T-cell (primary cell): ENCODE results near the gene ARF1. TPM values are rescaled to one million over a fixed set of nuclear protein-coding genes. Genes with fewer than 3 reads are reported as not detected.

Experiments
- ATAC-seq, 4 experiments: fragments of 200-7000 bp in 3 of 4; fragments of 150-1000 bp in 1 of 4; cut with Tn5 transposase; replicated peaks in 1 of 4; 1 replicate in 3 of 4; 2 replicates in 1 of 4; pipeline ENCODE4 v1.10.0; 2021; ENCODE audit warnings: moderate library complexity in 3 of 4, mild to moderate bottlenecking in 2 of 4, moderate number of reproducible peaks in 1 of 4
- CTCF ChIA-PET, 2 donors: fragments of 300-600 bp; sonication (Branson Sonifier 250); formaldehyde crosslinking; loops; one replicate each; lab custom pipeline; 2022; ENCODE audit warnings: antibody characterized with exemption in 2 of 2; lab: Charles Lee
- POLR2A ChIA-PET, 2 donors: fragments of 300-600 bp; sonication (Branson Sonifier 250); formaldehyde crosslinking; loops; one replicate each; lab custom pipeline; 2022; ENCODE audit warnings: antibody characterized with exemption in 2 of 2; lab: Charles Lee
- DNase-seq, 35 experiments: peaks; one replicate each; pipeline versions ENCODE4 v3.0.0 to v3.0.0-alpha.2; 2013 to 2023
- H3K27ac ChIP-seq: one replicate; pipeline ENCODE4 v1.5.1; 2013; ENCODE audit warnings: low read length
- H3K27me3 ChIP-seq, 2 experiments: replicated peaks in 1 of 2; 1 replicate in 1 of 2; 2 replicates in 1 of 2; pipeline versions ENCODE4 v1.6.1 to v1.7.0; 2013; ENCODE audit warnings: low read length in 1 of 2, mixed read lengths in 1 of 2; ENCODE audit not compliant: control insufficient read depth in 2 of 2, insufficient read depth in 2 of 2; ENCODE audit errors: extremely low read depth in 1 of 2
- H3K36me3 ChIP-seq, 2 donors: 1 replicate in 1 of 2; 2 replicates in 1 of 2; pipeline versions ENCODE4 v1.6.1 to v1.7.0; 2013; ENCODE audit warnings: low read length in 1 of 2; ENCODE audit not compliant: control insufficient read depth in 2 of 2, insufficient read depth in 1 of 2; ENCODE audit errors: extremely low read depth in 1 of 2
- H3K4me1 ChIP-seq, 2 experiments: 1 replicate in 1 of 2; 2 replicates in 1 of 2; pipeline versions ENCODE4 v1.6.1 to v1.7.0; 2013; ENCODE audit warnings: low read length in 2 of 2, mixed read lengths in 1 of 2; ENCODE audit not compliant: insufficient read depth in 2 of 2, control insufficient read depth in 1 of 2; ENCODE audit errors: extremely low read depth in 1 of 2
- H3K4me3 ChIP-seq, 2 donors: 1 replicate in 1 of 2; 2 replicates in 1 of 2; pipeline versions ENCODE4 v1.5.1 to v1.7.0; 2013; ENCODE audit warnings: mild to moderate bottlenecking in 2 of 2, low read length in 1 of 2, moderate library complexity in 1 of 2; ENCODE audit not compliant: control insufficient read depth in 1 of 2; ENCODE audit errors: extremely low read depth in 1 of 2
- H3K9me3 ChIP-seq: 2 replicates; pipeline ENCODE4 v1.7.0; 2013
- H3K27ac Mint-ChIP-seq, 2 donors: one replicate each; pipeline ENCODE4 v1.8.0; 2020 to 2021; ENCODE audit warnings: mild to moderate bottlenecking in 2 of 2, mixed read lengths in 2 of 2
- H3K27me3 Mint-ChIP-seq, 2 donors: one replicate each; pipeline ENCODE4 v1.8.0; 2021 to 2022; ENCODE audit warnings: mixed read lengths in 2 of 2
- H3K36me3 Mint-ChIP-seq: one replicate; pipeline ENCODE4 v1.8.0; 2021; ENCODE audit warnings: mixed read lengths
- H3K4me1 Mint-ChIP-seq, 3 donors: one replicate each; pipeline ENCODE4 v1.8.0; 2020 to 2022; ENCODE audit warnings: mixed read lengths in 3 of 3, mild to moderate bottlenecking in 1 of 3
- H3K4me3 Mint-ChIP-seq, 3 donors: one replicate each; pipeline ENCODE4 v1.8.0; 2020 to 2022; ENCODE audit warnings: mild to moderate bottlenecking in 3 of 3, mixed read lengths in 3 of 3, moderate library complexity in 3 of 3
- H3K9me3 Mint-ChIP-seq, 3 donors: one replicate each; pipeline ENCODE4 v1.8.0; 2020 to 2022; ENCODE audit warnings: mixed read lengths in 3 of 3
- WGBS: methylation state at CpG from one replicate; pipeline ENCODE4 v1.1.5; 2013; ENCODE audit warnings: missing lambda C conversion rate; ENCODE audit not compliant: insufficient coverage; 5-methylcytosine and 5-hydroxymethylcytosine counted together
- total RNA-seq, 35 experiments: library from RNA in 6 of 35; stranded (reverse) in 6 of 35; fragments of 120-200 nt in 1 of 35; gene quantifications; one replicate each; pipeline versions ENCODE4 v1.2.1 to v1.2.4 and lab custom pipeline; 2013 to 2026

Gene ARF1
- total RNA-seq, 5 donors from 2014 or later (not counting 1 experiment from before 2014, with no cell fraction given) = 232 to 309 (median 258) TPM

DNA sequence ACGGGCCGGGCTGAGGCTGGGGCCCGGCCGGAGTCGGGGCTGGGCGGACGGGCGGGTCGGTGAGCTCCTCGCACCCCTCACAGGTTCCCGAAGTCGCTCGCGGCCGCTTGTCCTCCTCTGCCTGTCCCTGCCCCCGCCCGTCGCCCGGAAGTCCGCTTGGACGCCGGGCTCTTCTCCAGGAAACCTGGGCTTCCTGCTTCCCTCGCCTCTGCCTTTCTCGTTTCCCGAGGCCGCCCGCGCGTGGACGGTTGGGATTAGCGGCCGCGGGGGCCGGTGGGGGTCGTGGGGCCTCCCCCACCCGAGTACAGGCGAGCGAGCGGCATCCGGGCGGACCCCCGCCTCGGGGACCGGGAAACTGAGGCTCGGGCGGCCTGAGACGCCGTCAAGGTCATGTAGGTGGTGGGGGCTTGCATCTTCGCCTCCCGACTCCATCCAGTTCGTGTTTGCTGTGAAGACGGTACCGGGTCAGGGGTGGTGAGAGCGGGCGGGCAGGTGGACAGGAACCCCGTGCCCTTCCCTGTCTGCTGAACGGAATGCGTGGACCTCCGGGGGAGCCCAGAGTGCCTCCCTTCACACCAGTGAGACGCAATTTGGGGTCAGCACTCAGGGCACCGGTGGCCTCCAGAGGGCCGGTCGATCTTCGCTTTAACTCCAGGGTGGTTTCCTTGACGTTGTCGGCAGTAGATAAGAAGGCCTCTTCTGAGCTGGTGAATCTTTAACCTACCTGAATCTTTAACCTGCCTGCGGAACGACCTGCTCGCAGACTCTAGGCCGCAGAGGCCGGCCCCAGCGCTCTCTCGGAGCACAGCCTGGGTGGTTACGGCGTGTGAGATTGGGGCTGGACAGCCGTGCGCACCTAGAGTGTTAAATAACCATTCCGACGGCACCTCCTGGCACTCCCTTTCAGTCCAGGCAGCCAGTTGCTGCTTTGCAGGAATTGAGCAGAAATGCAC lies 686 bp downstream of the ARF1 start:
- Histone ChIP-seq H3K4me1 (peaks cover 38 to 77% of the 10 kb centered on the region in 2 experiments), H3K27ac (peak overlapping the region; percentile 87), H3K36me3 (peaks cover 2 to 4% of the 10 kb centered on the region in 2 donors), H3K4me3 (peak overlapping the region; percentile 88 to 95), H3K27me3 (no peaks in the 10 kb centered on the region), H3K9me3 (no peaks in the 10 kb centered on the region)
- Mint-ChIP-seq H3K4me1 (peaks cover 57 to 67% (median 58%) of the 10 kb centered on the region in 3 donors), H3K9me3 (no peaks in the 10 kb centered on the region), H3K4me3 (peak overlapping the region; percentile 93 to 94 (median 94)), H3K27ac (peak overlapping the region; percentile 91), H3K27me3 (no peaks in the 10 kb centered on the region), H3K36me3 (peaks cover 21% of the 10 kb centered on the region)
- peak in 5 of 35 experiments; percentile 21 to 56 (median 32) for DNase-seq
- WGBS = under 1% methylated on average over 52 of the region's 79 CpGs
- peak; percentile 20 to 32 (median 27) for ATAC-seq
- ChIA-PET POLR2A (interaction anchor here in 1 of 2 donors (1.0 to 2.2 kb wide), 3 partner anchors 9 to 83 kb away, joined by 4 to 6 read pairs (median 5); partner anchors contain the start of gene IBA57), CTCF (interaction anchor here in 1 of 2 donors (1.0 to 1.2 kb wide), 2 partner anchors 27 to 403 kb away, joined by 4 read pairs; partner anchors contain the start of genes MRPL55 and RNF187)

DNA sequence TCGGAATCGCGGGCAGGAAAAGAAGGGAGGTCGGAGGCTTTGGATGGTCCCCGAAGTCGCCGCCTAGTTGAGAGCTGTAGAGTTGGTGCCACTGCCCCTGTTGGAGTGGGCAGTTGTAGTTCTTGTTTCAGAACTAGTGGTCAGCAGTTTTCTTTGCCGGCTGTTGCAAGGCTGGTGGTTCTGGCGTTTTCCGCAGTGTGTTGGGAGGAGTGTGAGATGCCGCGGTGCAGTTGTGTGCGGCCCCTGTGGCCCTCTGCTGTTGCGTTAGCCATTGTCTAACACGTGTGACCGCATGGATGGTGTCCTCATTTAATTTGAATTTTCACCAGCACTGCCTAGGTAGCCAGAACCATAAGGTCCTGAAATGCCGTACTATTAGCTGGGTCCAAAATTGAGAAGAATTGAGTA lies 1.4 kb downstream of the ARF1 start:
- Mint-ChIP-seq H3K36me3 (peaks cover 21% of the 10 kb centered on the region), H3K9me3 (no peaks in the 10 kb centered on the region), H3K27ac (peak overlapping the region; percentile 91), H3K4me1 (peaks cover 60 to 72% (median 65%) of the 10 kb centered on the region in 3 donors), H3K4me3 (peak overlapping the region; percentile 93 to 94 (median 94)), H3K27me3 (no peaks in the 10 kb centered on the region)
- H3K27me3 ChIP-seq = no peaks in the 10 kb centered on the region
- H3K36me3 ChIP-seq = peaks cover 2 to 9% of the 10 kb centered on the region in 2 donors
- H3K4me3 ChIP-seq = peak overlapping the region; percentile 88 to 95
- 12% methylated on average over 17 of the region's 17 CpGs for WGBS
- H3K9me3 ChIP-seq = no peaks in the 10 kb centered on the region
- ATAC-seq (no peak), DNase-seq (no peak)
- H3K4me1 ChIP-seq = peaks cover 43 to 84% of the 10 kb centered on the region in 2 experiments
- peak overlapping the region; percentile 87 for H3K27ac ChIP-seq
- ChIA-PET CTCF (no interaction called here), POLR2A (interaction anchor here in 1 of 2 donors (0.6 to 2.2 kb wide), 3 partner anchors 15 to 1383 kb away, joined by 3 to 5 read pairs (median 4); no protein-coding TSS in a partner anchor)

DNA sequence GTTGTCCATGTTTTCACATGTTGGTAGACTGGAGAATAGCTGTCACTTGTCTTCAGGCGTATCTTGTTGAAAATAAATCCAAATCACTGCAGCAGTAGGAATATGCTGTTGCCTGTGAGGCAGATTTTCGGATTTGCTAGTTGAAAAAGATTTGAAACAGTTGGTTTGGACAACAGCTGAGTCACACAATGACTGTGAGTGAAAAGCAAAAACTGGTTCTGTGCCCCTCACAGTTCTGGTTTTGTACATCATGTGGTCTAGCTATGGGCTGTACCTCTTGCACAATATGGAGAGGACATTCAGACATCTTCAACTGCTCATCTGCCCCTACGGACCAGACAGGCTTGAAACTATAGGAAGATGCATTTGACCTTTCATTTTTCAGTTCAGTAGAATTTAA lies 1.8 kb downstream of the ARF1 start:
- DNase-seq (no peak), ATAC-seq (no peak)
- WGBS = 20% methylated on average over 1 of the region's 3 CpGs
- CTCF ChIA-PET = no interaction called here
- Mint-ChIP-seq H3K4me3 (peak overlapping the region; percentile 93 to 94 (median 94)), H3K27ac (peak overlapping the region; percentile 91), H3K9me3 (no peaks in the 10 kb centered on the region), H3K27me3 (no peaks in the 10 kb centered on the region), H3K4me1 (peaks cover 64 to 74% (median 69%) of the 10 kb centered on the region in 3 donors), H3K36me3 (peaks cover 21% of the 10 kb centered on the region)
- Histone ChIP-seq H3K36me3 (peaks cover 2 to 10% of the 10 kb centered on the region in 2 donors), H3K4me3 (peak overlapping the region; percentile 88 to 95), H3K27ac (peak overlapping the region; percentile 87), H3K4me1 (peaks cover 46 to 87% of the 10 kb centered on the region in 2 experiments), H3K9me3 (no peaks in the 10 kb centered on the region), H3K27me3 (no peaks in the 10 kb centered on the region)
- POLR2A ChIA-PET = interaction anchor here in 1 of 2 donors (0.6 to 2.2 kb wide), 3 partner anchors 15 to 1383 kb away, joined by 3 to 5 read pairs (median 4); no protein-coding TSS in a partner anchor

DNA sequence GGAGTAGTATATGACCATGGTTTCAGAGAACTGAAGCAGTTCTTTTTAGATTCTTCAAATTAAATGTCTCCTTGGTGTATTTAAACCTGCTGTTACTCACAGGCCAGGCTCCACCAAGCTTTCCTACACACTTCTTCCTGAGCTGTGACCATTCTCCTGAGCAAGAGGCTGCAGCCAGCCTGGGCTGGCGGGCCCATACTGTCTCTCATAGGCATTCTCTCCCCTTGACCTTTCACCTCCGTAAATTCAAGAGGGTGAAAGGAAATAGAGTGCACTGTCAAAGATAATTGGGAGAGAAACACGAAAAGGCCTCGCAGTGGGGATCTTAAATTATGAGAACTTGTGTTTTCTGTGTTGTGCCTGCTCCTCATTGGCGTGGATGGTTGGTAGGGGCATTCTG lies 2.3 kb downstream of the ARF1 start:
- Mint-ChIP-seq H3K36me3 (peaks cover 21% of the 10 kb centered on the region), H3K27ac (peak overlapping the region; percentile 91), H3K9me3 (no peaks in the 10 kb centered on the region), H3K4me1 (peaks cover 68 to 76% (median 74%) of the 10 kb centered on the region in 3 donors), H3K27me3 (no peaks in the 10 kb centered on the region), H3K4me3 (peak overlapping the region; percentile 93 to 94 (median 94))
- ChIA-PET CTCF (no interaction called here), POLR2A (interaction anchor here in 1 of 2 donors (2.2 kb wide), 1 partner anchor 14 kb away, joined by 5 read pairs; no protein-coding TSS in a partner anchor)
- H3K4me3 ChIP-seq = peak overlapping the region in 1 of 2 donors; percentile 17
- ATAC-seq (no peak), DNase-seq (no peak)
- peaks cover 49 to 87% of the 10 kb centered on the region in 2 experiments for H3K4me1 ChIP-seq
- peak overlapping the region; percentile 45 for H3K27ac ChIP-seq
- WGBS = 30% methylated on average over 2 of the region's 5 CpGs
- H3K9me3 ChIP-seq = no peaks in the 10 kb centered on the region
- H3K36me3 ChIP-seq = peaks cover 2 to 10% of the 10 kb centered on the region in 2 donors
- no peaks in the 10 kb centered on the region for H3K27me3 ChIP-seq

DNA sequence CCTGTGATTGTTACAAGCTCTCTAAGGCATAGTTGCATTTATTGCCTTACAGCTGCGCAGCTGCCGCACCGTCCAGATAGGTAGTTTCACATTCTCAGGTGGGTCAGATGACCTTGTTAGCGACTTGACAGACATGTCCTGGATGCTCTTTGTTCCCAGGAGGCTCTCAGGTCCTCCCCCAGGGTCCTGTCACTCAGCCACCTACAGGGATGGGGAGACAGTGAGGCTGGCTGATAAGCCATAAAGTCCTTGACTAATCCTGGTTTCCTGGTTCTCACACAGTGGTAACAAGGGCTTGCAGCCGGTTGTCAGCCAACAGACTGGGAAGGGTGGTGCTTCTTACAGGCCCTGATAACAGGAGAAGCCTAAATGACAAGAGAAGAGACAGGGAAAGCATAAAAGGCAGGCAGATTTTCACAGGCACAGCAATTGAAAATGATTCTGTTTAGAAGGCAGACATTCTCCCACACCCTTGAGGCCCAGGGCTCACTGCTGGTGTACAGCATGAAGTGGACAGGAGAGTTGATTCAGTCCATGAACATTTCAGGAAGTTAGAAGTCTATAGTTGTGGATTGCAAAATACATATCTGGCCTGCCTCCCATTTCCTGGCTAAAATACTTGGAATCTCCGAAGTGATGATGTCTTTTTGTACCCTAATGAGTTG lies 2.9 kb downstream of the ARF1 start:
- WGBS = 69% methylated on average over 4 of the region's 6 CpGs
- Mint-ChIP-seq H3K4me1 (peaks cover 72 to 80% (median 77%) of the 10 kb centered on the region in 3 donors), H3K36me3 (peaks cover 21% of the 10 kb centered on the region), H3K9me3 (no peaks in the 10 kb centered on the region), H3K27me3 (no peaks in the 10 kb centered on the region), H3K27ac (peak overlapping the region; percentile 91), H3K4me3 (peak overlapping the region; percentile 93 to 94 (median 94))
- H3K27ac ChIP-seq = peak overlapping the region; percentile 45
- ATAC-seq (no peak), DNase-seq (no peak)
- no peaks in the 10 kb centered on the region for H3K9me3 ChIP-seq
- H3K4me3 ChIP-seq = no peak overlapping the region
- CTCF ChIA-PET = no interaction called here
- POLR2A ChIA-PET = interaction anchor here in 1 of 2 donors (0.9 kb wide), 1 partner anchor 12 kb away, joined by 3 read pairs; no protein-coding TSS in a partner anchor
- peaks cover 55 to 87% of the 10 kb centered on the region in 2 experiments for H3K4me1 ChIP-seq
- no peaks in the 10 kb centered on the region for H3K27me3 ChIP-seq
- H3K36me3 ChIP-seq = peaks cover 2 to 10% of the 10 kb centered on the region in 2 donors
